ENCODE data around the gene SLC39A5.

SLC39A5 gene

DNA sequence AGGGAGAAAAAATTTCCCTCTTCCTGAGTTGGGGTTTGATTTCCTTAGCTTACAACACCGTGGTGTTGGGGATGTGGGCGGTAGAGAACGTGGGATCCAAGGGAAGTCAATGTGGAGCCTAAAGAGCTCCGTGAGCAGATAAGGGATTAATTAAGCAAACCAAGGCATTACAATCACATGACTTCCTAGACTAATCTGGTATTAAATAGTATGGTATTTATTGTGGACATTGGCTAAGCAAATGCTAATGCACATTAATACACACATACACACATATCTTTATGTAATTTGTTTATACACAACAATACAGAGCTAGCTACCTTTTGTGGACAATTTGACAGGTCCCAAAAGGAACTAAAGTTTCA, 7.3 kb upstream of the SLC39A5 start:
- peak overlapping the region; percentile 94 for H3K4me3 ChIP-seq (ENCODE audit: low read length)
- no peak for TF ChIP-seq EZH2 (optimal IDR thresholded peaks at IDR 0.05; ENCODE audit: low read depth, low read length)
- TF ChIP-seq, protein P1, sequence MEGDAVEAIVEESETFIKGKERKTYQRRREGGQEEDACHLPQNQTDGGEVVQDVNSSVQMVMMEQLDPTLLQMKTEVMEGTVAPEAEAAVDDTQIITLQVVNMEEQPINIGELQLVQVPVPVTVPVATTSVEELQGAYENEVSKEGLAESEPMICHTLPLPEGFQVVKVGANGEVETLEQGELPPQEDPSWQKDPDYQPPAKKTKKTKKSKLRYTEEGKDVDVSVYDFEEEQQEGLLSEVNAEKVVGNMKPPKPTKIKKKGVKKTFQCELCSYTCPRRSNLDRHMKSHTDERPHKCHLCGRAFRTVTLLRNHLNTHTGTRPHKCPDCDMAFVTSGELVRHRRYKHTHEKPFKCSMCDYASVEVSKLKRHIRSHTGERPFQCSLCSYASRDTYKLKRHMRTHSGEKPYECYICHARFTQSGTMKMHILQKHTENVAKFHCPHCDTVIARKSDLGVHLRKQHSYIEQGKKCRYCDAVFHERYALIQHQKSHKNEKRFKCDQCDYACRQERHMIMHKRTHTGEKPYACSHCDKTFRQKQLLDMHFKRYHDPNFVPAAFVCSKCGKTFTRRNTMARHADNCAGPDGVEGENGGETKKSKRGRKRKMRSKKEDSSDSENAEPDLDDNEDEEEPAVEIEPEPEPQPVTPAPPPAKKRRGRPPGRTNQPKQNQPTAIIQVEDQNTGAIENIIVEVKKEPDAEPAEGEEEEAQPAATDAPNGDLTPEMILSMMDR (IDR thresholded peaks at IDR 0.05; ENCODE audit: low read length) = no peak
- no peak for TF ChIP-seq EZH2phosphoT487 (IDR thresholded peaks at IDR 0.05; ENCODE audit: low read length)
- H3F3A ChIP-seq (ENCODE audit: insufficient read depth, low read length) = peaks cover 18% of the 10 kb centered on the region
- peak overlapping the region; percentile 93 for H3K9ac ChIP-seq (ENCODE audit: low read length)
- peak overlapping the region; percentile 98 for H3K4me2 ChIP-seq (ENCODE audit: low read depth, low read length)
- H3K27me3 ChIP-seq (replicated peaks; ENCODE audit: insufficient read depth, low read length) = no peaks in the 10 kb centered on the region
- no peaks in the 10 kb centered on the region for H4K20me1 ChIP-seq (ENCODE audit: insufficient read depth, low read length)
- H3K79me2 ChIP-seq (ENCODE audit: low read length) = peaks cover 35% of the 10 kb centered on the region
- H3K36me3 ChIP-seq (replicated peaks; ENCODE audit: insufficient read depth, low read length) = no peaks in the 10 kb centered on the region
- H3K9me3 ChIP-seq (replicated peaks; ENCODE audit: insufficient read depth, low read length) = no peaks in the 10 kb centered on the region
- peaks cover 9% of the 10 kb centered on the region; the same call in 1 of the 2 replicates for H3K4me1 ChIP-seq (ENCODE audit: low read length)
- H3K27ac ChIP-seq (ENCODE audit: low read length) = peak overlapping the region; percentile 65; the same call in 1 of the 2 replicates
- no peaks in the 10 kb centered on the region for H3K9me2 ChIP-seq (replicated peaks; ENCODE audit: insufficient read depth, low read length)
- no peak for DNase-seq
- peak overlapping the region; percentile 25 for H2AFZ ChIP-seq (ENCODE audit: low read length)

GRCh38 chr12:56223571-56224101, 6.2 kb upstream of the SLC39A5 start:
- Histone ChIP-seq H3K9me2 (replicated peaks; ENCODE audit: insufficient read depth, low read length) (no peaks in the 10 kb centered on the region), H3K4me3 (ENCODE audit: low read length) (peak overlapping the region; percentile 80), H3K4me2 (ENCODE audit: low read depth, low read length) (peak overlapping the region; percentile 86), H3K27ac (ENCODE audit: low read length) (peak overlapping the region; percentile 29; the same call in 1 of the 2 replicates), H4K20me1 (ENCODE audit: insufficient read depth, low read length) (no peaks in the 10 kb centered on the region), H2AFZ (ENCODE audit: low read length) (peak overlapping the region; percentile 81), H3K9ac (ENCODE audit: low read length) (peak overlapping the region; percentile 42; the same call in 1 of the 2 replicates), H3F3A (ENCODE audit: insufficient read depth, low read length) (peaks cover 18% of the 10 kb centered on the region), H3K4me1 (ENCODE audit: low read length) (peaks cover 9% of the 10 kb centered on the region; the same call in 1 of the 2 replicates), H3K79me2 (ENCODE audit: low read length) (peaks cover 32% of the 10 kb centered on the region), H3K36me3 (replicated peaks; ENCODE audit: insufficient read depth, low read length) (no peaks in the 10 kb centered on the region), H3K9me3 (replicated peaks; ENCODE audit: insufficient read depth, low read length) (no peaks in the 10 kb centered on the region), H3K27me3 (replicated peaks; ENCODE audit: insufficient read depth, low read length) (no peaks in the 10 kb centered on the region)
- DNase-seq = no peak
- TF ChIP-seq EZH2 (optimal IDR thresholded peaks at IDR 0.05; ENCODE audit: low read depth, low read length) (no peak), EZH2phosphoT487 (IDR thresholded peaks at IDR 0.05; ENCODE audit: low read length) (no peak)
- TF ChIP-seq, protein P1 (IDR thresholded peaks at IDR 0.05; ENCODE audit: low read length) = no peak

DNA sequence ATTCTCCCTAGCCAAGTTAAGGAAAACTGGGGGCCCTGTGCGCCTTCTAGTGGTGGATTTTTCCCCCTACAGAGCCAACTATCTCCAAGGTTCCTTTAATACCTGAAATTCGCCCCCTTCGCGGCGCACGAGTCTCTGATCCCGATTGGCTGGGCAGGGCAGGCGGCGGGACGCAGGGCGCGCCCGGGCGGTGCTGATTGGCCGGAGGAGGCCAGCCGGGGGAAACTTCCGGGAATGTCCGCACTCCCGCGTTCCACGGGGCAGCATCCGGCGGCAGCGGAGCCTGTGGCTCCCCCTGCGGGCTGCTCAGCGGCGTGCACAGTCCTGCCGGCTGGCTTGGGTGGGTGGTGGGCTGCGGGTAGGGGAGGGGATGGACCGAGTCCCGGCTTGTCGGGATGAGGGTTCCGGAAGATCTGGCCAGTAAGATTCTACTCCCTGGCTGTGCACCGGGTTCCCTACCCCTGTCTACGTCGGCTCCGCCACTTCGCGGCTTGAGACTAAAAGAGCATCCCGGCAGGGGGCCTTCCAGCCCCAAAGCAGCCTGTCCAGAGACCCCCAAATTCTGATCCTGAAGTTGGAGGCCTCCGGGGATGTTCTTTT, 5.6 kb upstream of the SLC39A5 start, which contains the start of gene NABP2:
Gene NABP2 (plus strand): TSS at position 241 of the 600 bp plus-strand sequence. CDS start 515 bp downstream, outside the sequence.
- H3K36me3 ChIP-seq (replicated peaks; ENCODE audit: insufficient read depth, low read length) = no peaks in the 10 kb centered on the region
- DNase-seq = peak; percentile 97
- no peak for TF ChIP-seq EZH2phosphoT487 (IDR thresholded peaks at IDR 0.05; ENCODE audit: low read length)
- TF ChIP-seq, protein P1 (IDR thresholded peaks at IDR 0.05; ENCODE audit: low read length) = peak; percentile 80
- no peak for TF ChIP-seq EZH2 (optimal IDR thresholded peaks at IDR 0.05; ENCODE audit: low read depth, low read length)
- H3K9ac ChIP-seq (ENCODE audit: low read length) = peak within 1 kb of the TSS; percentile 81
- peak within 1 kb of the TSS; percentile 86 for H3K4me2 ChIP-seq (ENCODE audit: low read depth, low read length)
- no peaks in the 10 kb centered on the region for H3K27me3 ChIP-seq (replicated peaks; ENCODE audit: insufficient read depth, low read length)
- H3F3A ChIP-seq (ENCODE audit: insufficient read depth, low read length) = peaks cover 18% of the 10 kb centered on the region
- H2AFZ ChIP-seq (ENCODE audit: low read length) = peak within 1 kb of the TSS; percentile 95
- H3K9me3 ChIP-seq (replicated peaks; ENCODE audit: insufficient read depth, low read length) = no peaks in the 10 kb centered on the region
- H3K9me2 ChIP-seq (replicated peaks; ENCODE audit: insufficient read depth, low read length) = no peaks in the 10 kb centered on the region
- H3K79me2 ChIP-seq (ENCODE audit: low read length) = peaks cover 32% of the 10 kb centered on the region
- no peaks in the 10 kb centered on the region for H4K20me1 ChIP-seq (ENCODE audit: insufficient read depth, low read length)
- peaks cover 9% of the 10 kb centered on the region; the same call in 1 of the 2 replicates for H3K4me1 ChIP-seq (ENCODE audit: low read length)
- peak within 1 kb of the TSS; percentile 29; the same call in 1 of the 2 replicates for H3K27ac ChIP-seq (ENCODE audit: low read length)
- peak within 1 kb of the TSS; percentile 80 for H3K4me3 ChIP-seq (ENCODE audit: low read length)
